DOHH2 (cell line): ENCODE data around the gene CERS3.

Experiments used
- H3F3A ChIP-seq: fragments of 200-600 bp; sonication (generic), shearing (Covaris generic); 2 replicates; pipeline ENCODE4 v1.6.0; 2016; ENCODE audit warnings: antibody characterized with exemption, mild to moderate bottlenecking; ENCODE audit not compliant: control insufficient read depth, insufficient read depth
- H3K27ac ChIP-seq: fragments of 200-600 bp; sonication (generic); 2 replicates; pipeline ENCODE4 v1.5.1; 2014; ENCODE audit warnings: low read depth, mild to moderate bottlenecking, low read length, moderate library complexity
- H3K27me3 ChIP-seq: fragments of 200-600 bp; sonication (generic); 2 replicates; pipeline ENCODE4 v1.6.1; 2014; ENCODE audit warnings: mild to moderate bottlenecking, low read length, mixed read lengths; ENCODE audit not compliant: control insufficient read depth
- H3K36me3 ChIP-seq: fragments of 200-600 bp; sonication (generic); 2 replicates; pipeline ENCODE4 v1.6.1; 2014; ENCODE audit warnings: mild to moderate bottlenecking, low read length, moderate library complexity, mixed read lengths; ENCODE audit not compliant: control insufficient read depth
- H3K4me1 ChIP-seq: fragments of 200-600 bp; sonication (generic); 2 replicates; pipeline ENCODE4 v1.6.1; 2014; ENCODE audit warnings: mild to moderate bottlenecking, low read length, mixed read lengths; ENCODE audit not compliant: control insufficient read depth
- H3K4me2 ChIP-seq: fragments of 200-600 bp; sonication (generic); 2 replicates; pipeline ENCODE4 v1.6.0; 2014; ENCODE audit warnings: mild to moderate bottlenecking, low read length, moderate library complexity
- H3K4me3 ChIP-seq: fragments of 200-600 bp; sonication (generic); 2 replicates; pipeline ENCODE4 v1.5.1; 2014; ENCODE audit warnings: mild to moderate bottlenecking, low read length, mixed read lengths
- H3K79me2 ChIP-seq: fragments of 200-600 bp; sonication (generic); 2 replicates; pipeline ENCODE4 v1.6.1; 2014; ENCODE audit warnings: mild to moderate bottlenecking, low read length, mixed read lengths; ENCODE audit not compliant: control insufficient read depth
- H3K9me2 ChIP-seq: fragments of 200-600 bp; sonication (generic); replicated peaks from 2 replicates; pipeline ENCODE4 v1.6.1; 2014; ENCODE audit warnings: mild to moderate bottlenecking, low read length, mixed read lengths; ENCODE audit not compliant: control insufficient read depth
- H3K9me3 ChIP-seq: fragments of 200-600 bp; sonication (generic); 2 replicates; pipeline ENCODE4 v1.6.1; 2014; ENCODE audit warnings: antibody characterized with exemption, low read length, mixed read lengths; ENCODE audit not compliant: control insufficient read depth, insufficient read depth
- H4K20me1 ChIP-seq: fragments of 200-600 bp; sonication (generic); 2 replicates; pipeline ENCODE4 v1.6.0; 2014; ENCODE audit warnings: low read depth, mild to moderate bottlenecking, antibody characterized with exemption, low read length, moderate library complexity; ENCODE audit not compliant: control insufficient read depth, insufficient read depth
- EZH2phosphoT487 ChIP-seq: fragments of 200-600 bp; sonication (generic); IDR thresholded peaks from 2 replicates; pipeline ENCODE4 v1.6.1; 2017; ENCODE audit warnings: borderline replicate concordance, mild to moderate bottlenecking, antibody characterized with exemption, low read length, moderate library complexity, mixed read lengths
- TF ChIP-seq, protein P1 (sequence below): fragments of 200-600 bp; sonication (generic); IDR thresholded peaks from one replicate; pipeline ENCODE4 v1.5.1; 2014; ENCODE audit warnings: antibody characterized with exemption, mild to moderate bottlenecking, low read depth, low read length; ENCODE audit not compliant: poor library complexity, severe bottlenecking

Gene CERS3

DNA sequence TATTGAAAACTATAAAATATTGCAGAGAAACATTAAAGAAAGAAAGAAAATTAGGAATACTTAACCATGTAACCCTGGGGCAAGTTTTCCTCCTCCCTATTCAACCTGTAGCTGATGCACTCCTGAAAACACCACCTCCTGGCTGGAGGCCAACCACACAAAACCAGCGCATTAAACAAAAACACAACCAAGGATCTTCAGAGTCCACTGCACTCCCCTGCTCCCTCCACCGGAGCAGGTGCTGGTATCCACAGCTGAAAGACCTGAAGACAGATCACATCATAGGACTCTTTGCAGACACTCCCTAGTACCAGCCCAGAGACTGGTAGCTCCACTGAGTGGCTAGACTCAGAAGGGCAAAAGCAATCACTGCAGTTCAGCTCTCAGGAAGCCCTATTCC is 173.4 kb downstream of the CERS3 start:
- H4K20me1 ChIP-seq: no peaks in the 10 kb centered on the region
- H3K4me2 ChIP-seq: no peak overlapping the region
- no peaks in the 10 kb centered on the region for H3K9me2 ChIP-seq
- H3K79me2 ChIP-seq: no peaks in the 10 kb centered on the region
- no peak overlapping the region for H3K4me3 ChIP-seq
- H3K27ac ChIP-seq: no peak overlapping the region
- H3K27me3 ChIP-seq: 0 out of 2 replicates have a peak, but pooled peaks cover 5% of the 10 kb centered on the region
- no peaks in the 10 kb centered on the region for H3K9me3 ChIP-seq
- TF ChIP-seq, protein P1, sequence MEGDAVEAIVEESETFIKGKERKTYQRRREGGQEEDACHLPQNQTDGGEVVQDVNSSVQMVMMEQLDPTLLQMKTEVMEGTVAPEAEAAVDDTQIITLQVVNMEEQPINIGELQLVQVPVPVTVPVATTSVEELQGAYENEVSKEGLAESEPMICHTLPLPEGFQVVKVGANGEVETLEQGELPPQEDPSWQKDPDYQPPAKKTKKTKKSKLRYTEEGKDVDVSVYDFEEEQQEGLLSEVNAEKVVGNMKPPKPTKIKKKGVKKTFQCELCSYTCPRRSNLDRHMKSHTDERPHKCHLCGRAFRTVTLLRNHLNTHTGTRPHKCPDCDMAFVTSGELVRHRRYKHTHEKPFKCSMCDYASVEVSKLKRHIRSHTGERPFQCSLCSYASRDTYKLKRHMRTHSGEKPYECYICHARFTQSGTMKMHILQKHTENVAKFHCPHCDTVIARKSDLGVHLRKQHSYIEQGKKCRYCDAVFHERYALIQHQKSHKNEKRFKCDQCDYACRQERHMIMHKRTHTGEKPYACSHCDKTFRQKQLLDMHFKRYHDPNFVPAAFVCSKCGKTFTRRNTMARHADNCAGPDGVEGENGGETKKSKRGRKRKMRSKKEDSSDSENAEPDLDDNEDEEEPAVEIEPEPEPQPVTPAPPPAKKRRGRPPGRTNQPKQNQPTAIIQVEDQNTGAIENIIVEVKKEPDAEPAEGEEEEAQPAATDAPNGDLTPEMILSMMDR: no peak
- no peaks in the 10 kb centered on the region for H3K4me1 ChIP-seq
- H3F3A ChIP-seq: no peaks in the 10 kb centered on the region
- H3K36me3 ChIP-seq: no peaks in the 10 kb centered on the region

DNA sequence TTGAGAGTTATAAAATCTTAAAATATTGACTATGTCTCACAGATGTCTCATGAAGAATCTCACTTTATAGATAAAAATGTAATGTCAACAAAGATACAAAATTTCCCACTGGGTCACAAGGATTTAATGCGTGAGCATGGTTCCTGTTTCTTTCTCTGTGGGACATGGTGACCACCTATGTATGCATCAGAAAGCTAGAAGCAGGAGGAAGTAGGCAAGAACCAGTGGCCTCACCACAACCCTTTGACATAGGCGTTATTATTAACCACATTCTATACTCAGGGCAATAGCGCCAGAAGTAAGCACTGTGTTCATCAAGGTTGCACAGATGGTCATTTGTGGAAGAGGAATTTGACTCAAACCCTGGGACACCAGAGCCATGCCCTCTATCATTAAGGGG is 175.3 kb downstream of the CERS3 start:
- H3K4me3 ChIP-seq: no peak overlapping the region
- H3K79me2 ChIP-seq: no peaks in the 10 kb centered on the region
- H4K20me1 ChIP-seq: no peaks in the 10 kb centered on the region
- no peaks in the 10 kb centered on the region for H3K36me3 ChIP-seq
- TF ChIP-seq, protein P1: no peak
- TF ChIP-seq EZH2phosphoT487: no peak
- no peaks in the 10 kb centered on the region for H3K9me2 ChIP-seq
- H3K9me3 ChIP-seq: no peaks in the 10 kb centered on the region
- peaks cover 8% of the 10 kb centered on the region for H3K4me1 ChIP-seq
- no peak overlapping the region for H3K27ac ChIP-seq
- H3K4me2 ChIP-seq: no peak overlapping the region
- 0 out of 2 replicates have a peak, but pooled peaks cover 5% of the 10 kb centered on the region for H3K27me3 ChIP-seq
- H3F3A ChIP-seq: no peaks in the 10 kb centered on the region

DNA sequence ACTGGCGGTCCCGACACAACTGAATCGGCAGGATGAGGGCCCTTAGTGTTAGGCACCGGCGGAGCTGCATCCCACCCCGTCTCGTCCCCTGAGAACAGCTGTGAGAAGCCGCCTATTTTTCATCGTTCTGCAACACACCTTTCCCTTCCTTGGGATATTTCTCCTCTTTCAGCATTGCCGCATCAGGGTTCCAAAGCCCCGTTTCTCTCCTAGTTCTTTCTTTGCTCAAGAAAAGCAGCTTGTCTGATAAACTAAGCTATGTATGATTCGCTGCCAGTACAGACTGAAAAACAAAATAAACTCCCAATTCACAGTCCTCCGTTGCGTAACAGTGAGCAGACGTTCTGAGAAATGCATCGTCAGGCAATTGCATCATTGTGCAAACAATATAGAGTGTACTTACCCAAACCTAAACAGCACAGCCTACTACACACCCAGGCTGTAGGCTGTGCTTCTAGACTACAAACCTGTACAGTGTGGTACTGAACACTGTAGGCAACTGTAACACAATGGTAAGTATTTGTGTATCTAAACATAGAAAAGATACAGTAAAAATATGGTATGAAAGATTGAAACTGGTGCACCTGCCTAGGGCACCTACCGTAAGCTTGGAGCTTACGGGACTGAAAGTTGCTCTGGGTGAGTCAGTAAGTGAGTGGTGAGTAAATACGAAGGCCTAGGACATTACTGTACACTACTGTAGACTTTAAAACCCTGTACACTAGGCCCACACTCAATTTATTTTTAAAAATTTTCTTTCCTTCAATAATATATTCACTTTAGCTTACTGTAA is 178.1 kb downstream of the CERS3 start:
- no peak overlapping the region for H3K4me2 ChIP-seq
- no peaks in the 10 kb centered on the region for H3K9me3 ChIP-seq
- peak overlapping the region; percentile 85 for H3K4me3 ChIP-seq
- peaks cover 8% of the 10 kb centered on the region for H3K4me1 ChIP-seq
- TF ChIP-seq, protein P1: no peak
- no peak for TF ChIP-seq EZH2phosphoT487
- no peaks in the 10 kb centered on the region for H4K20me1 ChIP-seq
- H3K27ac ChIP-seq: no peak overlapping the region
- no peaks in the 10 kb centered on the region for H3K79me2 ChIP-seq
- 0 out of 2 replicates have a peak, but pooled peaks cover 5% of the 10 kb centered on the region for H3K27me3 ChIP-seq
- no peaks in the 10 kb centered on the region for H3F3A ChIP-seq
- H3K9me2 ChIP-seq: no peaks in the 10 kb centered on the region
- H3K36me3 ChIP-seq: no peaks in the 10 kb centered on the region
